Glomerular endothelial cell (primary cell): ENCODE data around the gene AMBRA1. TPM values are rescaled to one million over a fixed set of nuclear protein-coding genes. Genes with fewer than 3 reads are reported as not detected.
"Not testable (repeated sequence)": the region's sequence is repeated elsewhere in the genome, so short reads cannot be mapped to it uniquely, and the experiment has no call there.

Source experiments
- DNase-seq: peaks from one replicate; pipeline ENCODE4 v3.0.0-alpha.2; 2011; ENCODE audit warnings: low read depth, low spot score; ENCODE audit errors: extremely low read depth
- total RNA-seq: library from RNA; depleted of rRNA; stranded (reverse); fragments of >200 nt; gene quantifications from 2 replicates; pipeline ENCODE4 v1.2.3, GENCODE V29; 2015

The AMBRA1 gene
- total RNA-seq, 1 donor from 2014 or later, result 38.5 TPM

- DNase-seq, result no peak
These were observed 207.7 kb downstream of the AMBRA1 start for GRCh38 chr11:46386005-46386578.

GRCh38 chr11:46385169-46386004 lies 208.4 kb downstream of the AMBRA1 start:
- DNase-seq, result no peak

- no peak for DNase-seq
These were observed 209.7 kb downstream of the AMBRA1 start for GRCh38 chr11:46383974-46384701.

GRCh38 chr11:46383404-46383758 lies 210.4 kb downstream of the AMBRA1 start:
- no peak for DNase-seq

GRCh38 chr11:46382646-46383403 lies 211.0 kb downstream of the AMBRA1 start:
- no peak for DNase-seq

- DNase-seq, result no peak
These were observed 211.8 kb downstream of the AMBRA1 start for GRCh38 chr11:46381819-46382645.

- no peak for DNase-seq
These were observed 212.6 kb downstream of the AMBRA1 start, which contains the start of gene MDK for GRCh38 chr11:46381048-46381818. MDK (plus strand) TSS chr11:46381669; CDS start chr11:46382058, 389 bp downstream.

GRCh38 chr11:46380340-46381047 lies 213.3 kb downstream of the AMBRA1 start:
- DNase-seq, result no peak

- DNase-seq, result not testable (repeated sequence)
These were observed 214.1 kb downstream of the AMBRA1 start for GRCh38 chr11:46379482-46380293.

GRCh38 chr11:46378811-46379481 lies 214.9 kb downstream of the AMBRA1 start:
- no peak for DNase-seq

- DNase-seq, result no peak
These were observed 215.5 kb downstream of the AMBRA1 start for GRCh38 chr11:46378296-46378695.

- no peak for DNase-seq
These were observed 216.0 kb downstream of the AMBRA1 start for GRCh38 chr11:46377831-46378230.

- DNase-seq, result no peak
These were observed 216.5 kb downstream of the AMBRA1 start for GRCh38 chr11:46377290-46377689.

- DNase-seq, result no peak
These were observed 217.4 kb downstream of the AMBRA1 start for GRCh38 chr11:46376258-46377050.

GRCh38 chr11:46375392-46376101 lies 218.3 kb downstream of the AMBRA1 start:
- DNase-seq, result no peak

GRCh38 chr11:46374815-46375214 lies 219.0 kb downstream of the AMBRA1 start:
- DNase-seq, result no peak
